SH-SY5Y (cell line): ENCODE measurements around the gene CLECL1.

ENCODE experiments used
- GATA2 ChIP-seq: IDR thresholded peaks from 2 replicates; pipeline ENCODE4 v1.6.1; 2011; ENCODE audit warnings: mild to moderate bottlenecking, low read depth, low read length
- GATA3 ChIP-seq: IDR thresholded peaks from 2 replicates; pipeline ENCODE4 v1.6.1; 2011; ENCODE audit warnings: low read depth, mild to moderate bottlenecking, low read length, moderate library complexity

DNA sequence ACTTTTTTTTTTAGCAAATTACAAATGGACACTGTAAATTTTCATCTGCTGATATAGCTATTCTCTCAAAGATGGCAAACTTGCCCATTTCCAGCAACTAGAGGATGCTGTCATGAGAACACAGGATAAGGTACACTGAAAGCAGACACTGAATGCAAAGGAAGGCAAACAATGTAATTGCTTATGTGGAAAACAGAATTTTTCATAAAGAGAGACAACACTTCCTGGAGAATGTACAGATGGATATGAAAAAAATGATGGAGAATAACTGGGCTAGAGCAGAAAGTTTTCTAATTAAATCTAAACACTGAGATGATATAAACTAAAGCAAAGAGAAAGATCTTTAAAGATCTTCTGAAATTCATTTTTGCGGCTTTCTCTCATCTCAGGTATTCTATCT, 27.2 kb upstream of the CLECL1 start:
- TF ChIP-seq GATA2 (no peak), GATA3 (no peak)
